ENCODE measurements around the gene LRRK2.

- no peak for TF ChIP-seq CTCF (IDR thresholded peaks at IDR 0.05; ENCODE audit: insufficient read depth, low read length)
- no peak for TF ChIP-seq POLR2AphosphoS5 (IDR thresholded peaks at IDR 0.05; ENCODE audit: low read depth)
- TF ChIP-seq REST (IDR thresholded peaks at IDR 0.05; ENCODE audit: insufficient replicate concordance, low read depth): no peak
- TF ChIP-seq GABPA (IDR thresholded peaks at IDR 0.05; ENCODE audit: low read depth): no peak
These were observed 14.2 kb downstream of the LRRK2 start for GRCh38 chr12:40238979-40239378.

Measured in HL-60 (cell line).